A549 (cell line): ENCODE data around the gene NEK11. TPM values are rescaled to one million over a fixed set of nuclear protein-coding genes. Genes with fewer than 3 reads are reported as not detected.

Source experiments
- ATAC-seq, 2 experiments: fragments of 200-7000 bp in 1 of 2; fragments of >200 bp in 1 of 2; cut with Nextera tagmentation in 1 of 2; cut with Tn5 transposase in 1 of 2; 3 replicates each; pipeline versions ENCODE4 v1.8.0 to v1.9.1; 2018 to 2020; ENCODE audit warnings: mild to moderate bottlenecking in 1 of 2, moderate library complexity in 1 of 2
- CTCF ChIA-PET: fragments of 300-600 bp; sonication (Branson Sonifier 250); formaldehyde crosslinking; extraction: SDS; loops from one replicate; lab custom pipeline; 2021; ENCODE audit warnings: antibody characterized with exemption, inconsistent platforms; lab: Yijun Ruan, JAX
- POLR2A ChIA-PET: fragments of 350-600 bp; formaldehyde crosslinking; extraction: SDS; loops from one replicate; lab custom pipeline; 2021; ENCODE audit warnings: antibody characterized with exemption, inconsistent platforms; lab: Yijun Ruan, JAX
- DNase-seq, 2 experiments: peaks; one replicate each; pipeline versions ENCODE4 v3.0.0 to v3.0.0-alpha.2; 2011 to 2016; ENCODE audit warnings: low read depth in 1 of 2, low spot score in 1 of 2
- FAIRE-seq: peaks from 2 replicates; lab custom pipeline; 2011; peaks lifted over from hg19 to GRCh38; lab: Jason Lieb, UNC
- H3K27ac ChIP-seq, 2 experiments: fragments of >200 bp; sonication (Bioruptor Twin); formaldehyde crosslinking; 3 replicates each; pipeline ENCODE4 v1.5.1; 2016 to 2017
- H3K4me1 ChIP-seq: fragments of >200 bp; sonication (Bioruptor Twin); formaldehyde crosslinking; 3 replicates; pipeline ENCODE4 v1.6.1; 2016
- H3K4me2 ChIP-seq: fragments of >200 bp; sonication (Bioruptor Twin); formaldehyde crosslinking; 3 replicates; pipeline ENCODE4 v1.6.1; 2016
- H3K4me3 ChIP-seq: fragments of >200 bp; sonication (Bioruptor Twin); formaldehyde crosslinking; 3 replicates; pipeline ENCODE4 v1.5.1; 2016
- H3K9me3 ChIP-seq: fragments of >200 bp; sonication (Bioruptor Twin); formaldehyde crosslinking; 3 replicates; pipeline ENCODE4 v1.6.1; 2016
- BHLHE40 ChIP-seq: IDR thresholded peaks from 2 replicates; pipeline ENCODE4 v1.6.1; 2012; ENCODE audit warnings: low read depth, low read length, inconsistent platforms
- CBX8 ChIP-seq: fragments of 200-600 bp; sonication (generic); IDR thresholded peaks from 2 replicates; pipeline ENCODE4 v1.6.1; 2016
- EP300 ChIP-seq, 2 experiments: fragments of >200 bp; sonication (Bioruptor Twin); formaldehyde crosslinking; IDR thresholded peaks; 2 replicates in 1 of 2; 3 replicates in 1 of 2; pipeline ENCODE4 v1.6.1; 2016 to 2017
- ESRRA ChIP-seq: fragments of 150-350 bp; IDR thresholded peaks from 2 replicates; pipeline ENCODE4 v1.6.1; 2014; ENCODE audit warnings: mild to moderate bottlenecking, low read length, borderline replicate concordance
- HOXB5 ChIP-seq: fragments of 250-450 bp; sonication (Bioruptor Pico); IDR thresholded peaks from 2 replicates; pipeline ENCODE4 v1.5.0; 2020; ENCODE audit warnings: mild to moderate bottlenecking, moderate library complexity
- JUN ChIP-seq, 2 experiments: fragments of >200 bp; sonication (Bioruptor Twin); formaldehyde crosslinking; IDR thresholded peaks; 2 replicates in 1 of 2; 3 replicates in 1 of 2; pipeline ENCODE4 v1.6.1; 2016 to 2017
- KDM1A ChIP-seq: fragments of 200-600 bp; sonication (generic); IDR thresholded peaks from 2 replicates; pipeline ENCODE4 v1.6.1; 2016; ENCODE audit warnings: low read depth, mild to moderate bottlenecking
- KDM5A ChIP-seq: fragments of 200-600 bp; sonication (generic); IDR thresholded peaks from 2 replicates; pipeline ENCODE4 v1.6.1; 2016; ENCODE audit warnings: antibody characterized with exemption, mild to moderate bottlenecking
- NPAS2 ChIP-seq: fragments of 250-450 bp; sonication (Bioruptor Pico); IDR thresholded peaks from 2 replicates; pipeline ENCODE4 v1.8.0; 2022; ENCODE audit warnings: mild to moderate bottlenecking, moderate library complexity, borderline replicate concordance
- NR3C1 ChIP-seq: fragments of >200 bp; sonication (Bioruptor Twin); formaldehyde crosslinking; IDR thresholded peaks from 3 replicates; pipeline ENCODE4 v1.6.1; 2017
- POLR2A ChIP-seq: IDR thresholded peaks from 2 replicates; pipeline ENCODE4 v1.6.1; 2012; ENCODE audit warnings: mild to moderate bottlenecking, low read length
- POLR2AphosphoS2 ChIP-seq: conservative IDR thresholded peaks from 2 replicates; pipeline ENCODE4 v1.6.1; 2012; ENCODE audit warnings: low read length, improper control_type of control experiment, inconsistent platforms
- RAD21 ChIP-seq, 2 experiments: fragments of >200 bp in 1 of 2; sonication (Bioruptor Twin) in 1 of 2; formaldehyde crosslinking in 1 of 2; IDR thresholded peaks in 1 of 2; conservative IDR thresholded peaks in 1 of 2; 2 replicates in 1 of 2; 3 replicates in 1 of 2; pipeline ENCODE4 v1.6.1; 2012 to 2018; ENCODE audit warnings: inconsistent platforms in 1 of 2
- RNF2 ChIP-seq: fragments of 200-600 bp; sonication (generic); IDR thresholded peaks from 2 replicates; pipeline ENCODE4 v1.6.1; 2016; ENCODE audit warnings: low read depth, mild to moderate bottlenecking, antibody characterized with exemption, moderate library complexity, borderline replicate concordance
- SMC3 ChIP-seq: fragments of >200 bp; sonication (Bioruptor Twin); formaldehyde crosslinking; IDR thresholded peaks from 3 replicates; pipeline ENCODE4 v1.6.1; 2018; ENCODE audit warnings: inconsistent platforms
- TFCP2L1 ChIP-seq: fragments of 250-450 bp; sonication (Bioruptor Pico); IDR thresholded peaks from 2 replicates; pipeline ENCODE4 v1.5.0; 2021; ENCODE audit warnings: mild to moderate bottlenecking
- TP53 ChIP-seq: fragments of 250-450 bp; sonication (Bioruptor Pico); IDR thresholded peaks from 2 replicates; pipeline ENCODE4 v1.5.0; 2021; ENCODE audit warnings: mild to moderate bottlenecking, moderate library complexity
- ZFP36 ChIP-seq: fragments of 450-650 bp; IDR thresholded peaks from 2 replicates; pipeline ENCODE4 v1.6.1; 2014; ENCODE audit warnings: borderline replicate concordance; ENCODE audit not compliant: partially characterized antibody
- ZSCAN20 ChIP-seq: fragments of 250-450 bp; sonication (Bioruptor Pico); IDR thresholded peaks from 2 replicates; pipeline ENCODE4 v1.8.0; 2022; ENCODE audit warnings: mild to moderate bottlenecking, moderate library complexity
- WGBS: methylation state at CpG from one replicate; pipeline ENCODE4 v1.1.6; 2017; ENCODE audit errors: missing lambda C conversion rate; 5-methylcytosine and 5-hydroxymethylcytosine counted together
- polyA plus RNA-seq, 4 experiments: library from polyadenylated mRNA; depleted of rRNA in 3 of 4; stranded (reverse); fragments of >200 nt; fragmentation: RNase III in 1 of 4; extraction: RNeasy Plus Mini Kit Qiagen cat#74134 plus additional on column Dnase treatment in 1 of 4; gene quantifications; 2 replicates in 3 of 4; 3 replicates in 1 of 4; pipeline ENCODE4 v1.2.3, GENCODE V29; 2011 to 2017
- TF ChIP-seq, protein P1 (sequence below): fragments of >200 bp; sonication (Bioruptor Twin); formaldehyde crosslinking; IDR thresholded peaks from 3 replicates; pipeline ENCODE4 v1.5.1; 2016
- TF ChIP-seq, protein P2 (sequence below): fragments of 200-600 bp; sonication (generic); IDR thresholded peaks from 2 replicates; pipeline ENCODE4 v1.6.1; 2016; ENCODE audit warnings: antibody characterized with exemption, mild to moderate bottlenecking, moderate library complexity
- TF ChIP-seq, protein P3 (sequence below): fragments of >200 bp; sonication (Bioruptor Twin); formaldehyde crosslinking; IDR thresholded peaks from 2 replicates; pipeline ENCODE4 v1.6.1; 2016
- TF ChIP-seq, protein P4 (sequence below): IDR thresholded peaks from 2 replicates; pipeline ENCODE4 v1.6.1; 2012
- TF ChIP-seq, protein P5 (sequence below): fragments of 150-350 bp; IDR thresholded peaks from 2 replicates; pipeline ENCODE4 v1.6.1; 2014; ENCODE audit warnings: low read depth, mild to moderate bottlenecking, low read length

NEK11 gene
- polyA plus RNA-seq, 2 of the 4 experiments (the other 2 are of a cell fraction): 5.8 to 8.9 TPM

DNA sequence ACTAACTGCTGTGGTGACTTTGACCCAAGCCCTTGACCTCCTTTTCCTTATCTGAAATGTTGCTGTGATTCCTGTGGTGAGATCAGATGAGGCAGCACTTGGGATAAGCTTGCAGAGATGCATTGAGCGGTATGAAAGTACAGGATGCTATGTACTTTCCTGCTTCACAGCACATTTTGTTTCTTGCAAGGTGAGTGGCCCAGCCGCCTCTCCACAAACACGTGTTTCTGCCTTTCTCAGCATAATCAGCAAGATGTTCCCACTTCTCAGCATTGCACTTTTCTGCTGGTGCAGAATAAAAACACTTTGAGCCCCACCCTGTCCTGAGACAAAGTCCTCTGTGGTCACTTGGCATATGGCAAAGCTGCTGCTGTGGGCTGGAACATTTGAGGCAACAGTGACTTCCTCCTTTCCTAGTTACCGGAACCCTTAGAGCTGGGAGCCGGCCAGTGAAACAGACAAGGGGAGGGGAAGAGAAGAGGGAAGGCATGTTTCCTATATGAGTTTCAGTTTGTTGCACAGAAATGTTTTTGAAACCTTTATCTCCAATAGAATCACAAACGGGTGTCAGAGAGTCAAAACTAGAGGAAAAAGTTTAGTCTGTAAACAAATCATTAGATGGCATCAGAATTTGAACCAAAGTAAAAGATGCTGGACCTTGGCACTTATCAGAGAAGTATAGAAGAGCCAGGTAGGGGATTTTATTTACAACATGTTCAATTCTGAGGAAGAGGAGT lies 359.9 kb downstream of the NEK11 start:
- FAIRE-seq (no peak), ATAC-seq (no peak), DNase-seq (no peak)
- TF ChIP-seq ZSCAN20 (CRISPR knock-in tag) (no peak), RAD21 (conservative IDR thresholded peaks at IDR 0.05 in 1 of 2, IDR thresholded peaks at IDR 0.05 in 1 of 2) (no peak), ESRRA (no peak), POLR2AphosphoS2 (no peak)
- TF ChIP-seq, protein P1, sequence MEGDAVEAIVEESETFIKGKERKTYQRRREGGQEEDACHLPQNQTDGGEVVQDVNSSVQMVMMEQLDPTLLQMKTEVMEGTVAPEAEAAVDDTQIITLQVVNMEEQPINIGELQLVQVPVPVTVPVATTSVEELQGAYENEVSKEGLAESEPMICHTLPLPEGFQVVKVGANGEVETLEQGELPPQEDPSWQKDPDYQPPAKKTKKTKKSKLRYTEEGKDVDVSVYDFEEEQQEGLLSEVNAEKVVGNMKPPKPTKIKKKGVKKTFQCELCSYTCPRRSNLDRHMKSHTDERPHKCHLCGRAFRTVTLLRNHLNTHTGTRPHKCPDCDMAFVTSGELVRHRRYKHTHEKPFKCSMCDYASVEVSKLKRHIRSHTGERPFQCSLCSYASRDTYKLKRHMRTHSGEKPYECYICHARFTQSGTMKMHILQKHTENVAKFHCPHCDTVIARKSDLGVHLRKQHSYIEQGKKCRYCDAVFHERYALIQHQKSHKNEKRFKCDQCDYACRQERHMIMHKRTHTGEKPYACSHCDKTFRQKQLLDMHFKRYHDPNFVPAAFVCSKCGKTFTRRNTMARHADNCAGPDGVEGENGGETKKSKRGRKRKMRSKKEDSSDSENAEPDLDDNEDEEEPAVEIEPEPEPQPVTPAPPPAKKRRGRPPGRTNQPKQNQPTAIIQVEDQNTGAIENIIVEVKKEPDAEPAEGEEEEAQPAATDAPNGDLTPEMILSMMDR: no peak
- no peak overlapping the region for H3K27ac ChIP-seq
- H3K4me3 ChIP-seq: no peak overlapping the region
- POLR2A ChIA-PET: no interaction called here
- WGBS: 88% methylated on average over 6 of the region's 6 CpGs
- no peak overlapping the region for H3K4me2 ChIP-seq
- no peaks in the 10 kb centered on the region; the same call in 2 of the 3 replicates for H3K4me1 ChIP-seq
- CTCF ChIA-PET: interaction anchor here (0.9 kb wide), 1 partner anchor 367 kb away, joined by 3 read pairs; no protein-coding TSS in a partner anchor
- H3K9me3 ChIP-seq: no peaks in the 10 kb centered on the region

DNA sequence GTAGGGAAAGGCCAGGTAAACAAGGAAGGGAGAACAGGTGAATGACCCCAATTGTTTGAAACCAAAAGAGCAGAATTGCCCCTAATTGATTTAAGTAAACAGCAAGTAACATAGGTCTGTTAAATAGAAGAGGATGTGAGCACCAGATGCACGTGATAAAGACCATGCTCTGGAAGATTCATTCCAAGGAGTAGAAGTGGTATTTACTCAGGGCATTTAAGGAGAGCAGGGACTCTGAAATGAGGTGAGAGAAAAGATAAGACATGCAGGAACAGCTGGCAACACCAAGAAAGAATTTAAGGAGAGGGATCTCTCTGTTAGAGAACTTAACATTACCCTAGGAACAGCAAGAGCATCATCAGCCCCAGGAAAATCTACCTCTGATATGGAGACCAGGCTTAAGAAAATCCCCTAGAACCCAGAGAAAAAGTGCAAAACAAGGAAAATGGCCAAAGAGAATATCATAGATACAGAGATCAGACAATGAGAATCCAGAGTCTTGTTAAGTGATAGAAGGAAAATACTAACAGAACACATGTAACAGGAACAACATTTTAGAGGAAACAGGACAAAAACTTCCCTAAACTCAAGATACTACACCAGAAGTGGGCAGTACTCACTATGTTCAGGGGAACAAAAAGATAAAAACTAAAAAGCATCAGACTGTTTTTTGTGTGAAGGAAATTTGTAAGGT lies 361.3 kb downstream of the NEK11 start:
- Histone ChIP-seq H3K4me1 (no peaks in the 10 kb centered on the region; the same call in 2 of the 3 replicates), H3K4me3 (no peak overlapping the region), H3K27ac (no peak overlapping the region), H3K9me3 (no peaks in the 10 kb centered on the region), H3K4me2 (no peak overlapping the region)
- FAIRE-seq (no peak), ATAC-seq (no peak), DNase-seq (no peak)
- ChIA-PET POLR2A (no interaction called here), CTCF (no interaction called here)
- TF ChIP-seq RNF2 (no peak), NR3C1 (no peak), CBX8 (no peak), EP300 (IDR thresholded peaks at IDR 0.05) (no peak), KDM5A (no peak), JUN (IDR thresholded peaks at IDR 0.05) (no peak), SMC3 (no peak), ESRRA (no peak), NPAS2 (CRISPR knock-in tag) (no peak), KDM1A (no peak), BHLHE40 (no peak), TFCP2L1 (CRISPR knock-in tag) (no peak)
- TF ChIP-seq, protein P2, sequence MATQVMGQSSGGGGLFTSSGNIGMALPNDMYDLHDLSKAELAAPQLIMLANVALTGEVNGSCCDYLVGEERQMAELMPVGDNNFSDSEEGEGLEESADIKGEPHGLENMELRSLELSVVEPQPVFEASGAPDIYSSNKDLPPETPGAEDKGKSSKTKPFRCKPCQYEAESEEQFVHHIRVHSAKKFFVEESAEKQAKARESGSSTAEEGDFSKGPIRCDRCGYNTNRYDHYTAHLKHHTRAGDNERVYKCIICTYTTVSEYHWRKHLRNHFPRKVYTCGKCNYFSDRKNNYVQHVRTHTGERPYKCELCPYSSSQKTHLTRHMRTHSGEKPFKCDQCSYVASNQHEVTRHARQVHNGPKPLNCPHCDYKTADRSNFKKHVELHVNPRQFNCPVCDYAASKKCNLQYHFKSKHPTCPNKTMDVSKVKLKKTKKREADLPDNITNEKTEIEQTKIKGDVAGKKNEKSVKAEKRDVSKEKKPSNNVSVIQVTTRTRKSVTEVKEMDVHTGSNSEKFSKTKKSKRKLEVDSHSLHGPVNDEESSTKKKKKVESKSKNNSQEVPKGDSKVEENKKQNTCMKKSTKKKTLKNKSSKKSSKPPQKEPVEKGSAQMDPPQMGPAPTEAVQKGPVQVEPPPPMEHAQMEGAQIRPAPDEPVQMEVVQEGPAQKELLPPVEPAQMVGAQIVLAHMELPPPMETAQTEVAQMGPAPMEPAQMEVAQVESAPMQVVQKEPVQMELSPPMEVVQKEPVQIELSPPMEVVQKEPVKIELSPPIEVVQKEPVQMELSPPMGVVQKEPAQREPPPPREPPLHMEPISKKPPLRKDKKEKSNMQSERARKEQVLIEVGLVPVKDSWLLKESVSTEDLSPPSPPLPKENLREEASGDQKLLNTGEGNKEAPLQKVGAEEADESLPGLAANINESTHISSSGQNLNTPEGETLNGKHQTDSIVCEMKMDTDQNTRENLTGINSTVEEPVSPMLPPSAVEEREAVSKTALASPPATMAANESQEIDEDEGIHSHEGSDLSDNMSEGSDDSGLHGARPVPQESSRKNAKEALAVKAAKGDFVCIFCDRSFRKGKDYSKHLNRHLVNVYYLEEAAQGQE: no peak
- 78% methylated on average over 1 of the region's 1 CpG for WGBS

DNA sequence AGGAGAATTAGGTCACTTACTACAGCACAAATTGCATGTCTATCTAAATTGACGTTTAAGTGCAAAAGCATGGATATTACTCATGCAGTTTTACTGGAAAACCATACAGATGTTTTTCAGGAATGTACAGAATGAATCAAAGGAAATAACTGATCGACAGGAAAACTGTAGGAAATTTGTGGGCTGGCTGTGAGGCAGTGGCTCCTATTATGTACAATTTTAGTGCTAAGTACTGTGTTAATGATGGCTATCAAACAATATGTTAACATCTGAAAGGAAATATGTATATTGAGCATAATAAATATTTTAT lies 361.8 kb downstream of the NEK11 start:
- POLR2A ChIA-PET: no interaction called here
- CTCF ChIA-PET: no interaction called here

More for the DNA sequence above, 361.8 kb downstream of the NEK11 start:
- ATAC-seq: no peak
- FAIRE-seq: no peak
- no peak overlapping the region for H3K4me3 ChIP-seq
- 65% methylated on average over 2 of the region's 2 CpGs for WGBS
- DNase-seq: no peak
- H3K9me3 ChIP-seq: no peaks in the 10 kb centered on the region
- TF ChIP-seq, protein P3, sequence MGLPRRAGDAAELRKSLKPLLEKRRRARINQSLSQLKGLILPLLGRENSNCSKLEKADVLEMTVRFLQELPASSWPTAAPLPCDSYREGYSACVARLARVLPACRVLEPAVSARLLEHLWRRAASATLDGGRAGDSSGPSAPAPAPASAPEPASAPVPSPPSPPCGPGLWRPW: no peak
- TF ChIP-seq NR3C1: no peak
- TF ChIP-seq TFCP2L1 (CRISPR knock-in tag): no peak
- no peak for TF ChIP-seq TP53 (CRISPR knock-in tag)
- TF ChIP-seq ZFP36: no peak
- no peak for TF ChIP-seq BHLHE40
- no peak for TF ChIP-seq POLR2A
- TF ChIP-seq, protein P4, sequence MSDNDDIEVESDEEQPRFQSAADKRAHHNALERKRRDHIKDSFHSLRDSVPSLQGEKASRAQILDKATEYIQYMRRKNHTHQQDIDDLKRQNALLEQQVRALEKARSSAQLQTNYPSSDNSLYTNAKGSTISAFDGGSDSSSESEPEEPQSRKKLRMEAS: no peak
- TF ChIP-seq HOXB5 (CRISPR knock-in tag): no peak
- TF ChIP-seq, protein P5, sequence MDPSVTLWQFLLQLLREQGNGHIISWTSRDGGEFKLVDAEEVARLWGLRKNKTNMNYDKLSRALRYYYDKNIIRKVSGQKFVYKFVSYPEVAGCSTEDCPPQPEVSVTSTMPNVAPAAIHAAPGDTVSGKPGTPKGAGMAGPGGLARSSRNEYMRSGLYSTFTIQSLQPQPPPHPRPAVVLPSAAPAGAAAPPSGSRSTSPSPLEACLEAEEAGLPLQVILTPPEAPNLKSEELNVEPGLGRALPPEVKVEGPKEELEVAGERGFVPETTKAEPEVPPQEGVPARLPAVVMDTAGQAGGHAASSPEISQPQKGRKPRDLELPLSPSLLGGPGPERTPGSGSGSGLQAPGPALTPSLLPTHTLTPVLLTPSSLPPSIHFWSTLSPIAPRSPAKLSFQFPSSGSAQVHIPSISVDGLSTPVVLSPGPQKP: no peak
- no peak overlapping the region for H3K27ac ChIP-seq
- H3K4me1 ChIP-seq: no peaks in the 10 kb centered on the region
- no peak overlapping the region for H3K4me2 ChIP-seq
